ENCODE data around the gene TRAF3.

TRAF3 gene

DNA sequence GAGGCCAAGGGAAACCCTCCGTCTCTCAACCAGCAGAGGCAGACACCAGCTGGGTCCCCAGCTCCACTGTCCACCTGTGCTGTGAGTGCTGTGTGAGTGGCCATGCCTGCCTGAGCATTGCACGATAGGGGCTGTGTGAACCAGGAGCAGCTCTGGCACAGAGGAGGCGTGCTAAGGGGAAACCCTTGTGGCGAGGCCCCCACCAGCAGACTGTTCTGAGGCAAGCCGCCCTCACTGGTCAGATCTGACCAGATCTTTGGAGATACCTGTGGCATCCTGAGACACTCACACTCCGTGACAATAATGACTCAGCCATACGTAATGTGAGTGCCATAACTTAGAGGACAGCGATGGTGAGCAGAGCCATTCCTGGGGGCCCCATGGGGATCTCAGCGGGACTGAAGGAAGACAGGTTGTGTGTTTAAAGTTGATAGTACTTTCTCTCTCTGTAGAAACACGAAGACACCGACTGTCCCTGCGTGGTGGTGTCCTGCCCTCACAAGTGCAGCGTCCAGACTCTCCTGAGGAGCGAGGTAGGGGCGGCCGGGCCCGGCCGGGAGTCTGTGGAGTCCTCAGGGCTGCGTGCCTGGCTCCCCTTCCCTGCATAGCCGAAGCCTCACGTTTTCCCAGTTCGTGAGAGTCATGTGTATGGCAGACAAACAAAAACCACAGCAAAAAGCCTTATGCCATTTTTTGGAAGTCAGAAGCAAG, 108.6 kb downstream of the TRAF3 start:
- TF ChIP-seq TAF1 (IDR thresholded peaks at IDR 0.05; ENCODE audit: borderline replicate concordance, insufficient read depth, low read length) (no peak), SIN3A (IDR thresholded peaks at IDR 0.05; ENCODE audit: borderline replicate concordance, insufficient read depth, low read length) (no peak), FOXP2 (optimal IDR thresholded peaks at IDR 0.05; ENCODE audit: borderline replicate concordance, extremely low read depth, extremely low read length, insufficient read depth) (no peak), POLR2AphosphoS5 (IDR thresholded peaks at IDR 0.05; ENCODE audit: low read depth, low read length) (no peak)
- TF ChIP-seq, protein P1, sequence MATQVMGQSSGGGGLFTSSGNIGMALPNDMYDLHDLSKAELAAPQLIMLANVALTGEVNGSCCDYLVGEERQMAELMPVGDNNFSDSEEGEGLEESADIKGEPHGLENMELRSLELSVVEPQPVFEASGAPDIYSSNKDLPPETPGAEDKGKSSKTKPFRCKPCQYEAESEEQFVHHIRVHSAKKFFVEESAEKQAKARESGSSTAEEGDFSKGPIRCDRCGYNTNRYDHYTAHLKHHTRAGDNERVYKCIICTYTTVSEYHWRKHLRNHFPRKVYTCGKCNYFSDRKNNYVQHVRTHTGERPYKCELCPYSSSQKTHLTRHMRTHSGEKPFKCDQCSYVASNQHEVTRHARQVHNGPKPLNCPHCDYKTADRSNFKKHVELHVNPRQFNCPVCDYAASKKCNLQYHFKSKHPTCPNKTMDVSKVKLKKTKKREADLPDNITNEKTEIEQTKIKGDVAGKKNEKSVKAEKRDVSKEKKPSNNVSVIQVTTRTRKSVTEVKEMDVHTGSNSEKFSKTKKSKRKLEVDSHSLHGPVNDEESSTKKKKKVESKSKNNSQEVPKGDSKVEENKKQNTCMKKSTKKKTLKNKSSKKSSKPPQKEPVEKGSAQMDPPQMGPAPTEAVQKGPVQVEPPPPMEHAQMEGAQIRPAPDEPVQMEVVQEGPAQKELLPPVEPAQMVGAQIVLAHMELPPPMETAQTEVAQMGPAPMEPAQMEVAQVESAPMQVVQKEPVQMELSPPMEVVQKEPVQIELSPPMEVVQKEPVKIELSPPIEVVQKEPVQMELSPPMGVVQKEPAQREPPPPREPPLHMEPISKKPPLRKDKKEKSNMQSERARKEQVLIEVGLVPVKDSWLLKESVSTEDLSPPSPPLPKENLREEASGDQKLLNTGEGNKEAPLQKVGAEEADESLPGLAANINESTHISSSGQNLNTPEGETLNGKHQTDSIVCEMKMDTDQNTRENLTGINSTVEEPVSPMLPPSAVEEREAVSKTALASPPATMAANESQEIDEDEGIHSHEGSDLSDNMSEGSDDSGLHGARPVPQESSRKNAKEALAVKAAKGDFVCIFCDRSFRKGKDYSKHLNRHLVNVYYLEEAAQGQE (IDR thresholded peaks at IDR 0.05; ENCODE audit: insufficient read depth in 1 of 2, low read depth in 2 of 2, low read length in 2 of 2) = no peak

- TF ChIP-seq, protein P1 (IDR thresholded peaks at IDR 0.05; ENCODE audit: insufficient read depth in 1 of 2, low read depth in 2 of 2, low read length in 2 of 2) = no peak
- TF ChIP-seq TAF1 (IDR thresholded peaks at IDR 0.05; ENCODE audit: borderline replicate concordance, insufficient read depth, low read length) = no peak
- TF ChIP-seq FOXP2 (optimal IDR thresholded peaks at IDR 0.05; ENCODE audit: borderline replicate concordance, extremely low read depth, extremely low read length, insufficient read depth) = no peak
- TF ChIP-seq SIN3A (IDR thresholded peaks at IDR 0.05; ENCODE audit: borderline replicate concordance, insufficient read depth, low read length) = no peak
- TF ChIP-seq POLR2AphosphoS5 (IDR thresholded peaks at IDR 0.05; ENCODE audit: low read depth, low read length) = no peak
Observed at GRCh38 chr14:102888748-102889147, 111.5 kb downstream of the TRAF3 start.

DNA sequence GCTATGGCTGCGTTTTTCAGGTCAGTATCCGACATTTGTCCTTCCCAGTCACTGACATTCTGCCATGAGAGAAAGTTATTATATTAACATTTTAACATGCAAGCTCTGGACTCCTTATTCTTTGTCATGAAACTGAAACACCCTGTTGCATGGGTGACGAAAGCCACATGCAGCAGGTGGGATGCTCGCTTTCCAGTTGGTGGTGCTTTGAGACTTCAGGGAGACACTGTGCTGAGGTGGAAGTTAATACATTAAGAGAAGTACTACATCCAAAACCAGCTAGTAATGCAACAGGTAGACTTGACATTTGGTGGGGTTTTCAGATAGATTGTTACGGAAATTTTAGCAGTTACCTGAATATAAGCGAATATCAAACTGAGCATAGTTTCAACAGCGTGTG, 112.4 kb downstream of the TRAF3 start:
- TF ChIP-seq, protein P1 (IDR thresholded peaks at IDR 0.05; ENCODE audit: insufficient read depth in 1 of 2, low read depth in 2 of 2, low read length in 2 of 2) = no peak
- no peak for TF ChIP-seq TAF1 (IDR thresholded peaks at IDR 0.05; ENCODE audit: borderline replicate concordance, insufficient read depth, low read length)
- no peak for TF ChIP-seq SIN3A (IDR thresholded peaks at IDR 0.05; ENCODE audit: borderline replicate concordance, insufficient read depth, low read length)
- TF ChIP-seq POLR2AphosphoS5 (IDR thresholded peaks at IDR 0.05; ENCODE audit: low read depth, low read length) = no peak
- no peak for TF ChIP-seq FOXP2 (optimal IDR thresholded peaks at IDR 0.05; ENCODE audit: borderline replicate concordance, extremely low read depth, extremely low read length, insufficient read depth)

DNA sequence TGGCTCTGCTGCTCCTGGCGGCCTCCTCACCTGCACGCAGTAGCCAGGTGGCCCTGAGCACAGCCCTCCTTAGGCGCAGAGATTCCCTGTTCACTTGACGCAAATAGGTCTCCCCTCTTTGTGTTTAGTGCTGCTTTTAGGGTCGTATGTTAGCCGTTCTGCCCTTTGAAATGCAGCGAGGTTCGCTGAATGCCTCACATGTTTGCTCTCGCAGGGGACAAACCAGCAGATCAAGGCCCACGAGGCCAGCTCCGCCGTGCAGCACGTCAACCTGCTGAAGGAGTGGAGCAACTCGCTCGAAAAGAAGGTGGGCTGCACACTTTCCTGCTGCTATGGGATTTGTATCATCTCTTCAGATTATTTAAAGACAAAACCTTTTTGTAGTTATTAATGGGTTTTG, 113.9 kb downstream of the TRAF3 start:
- TF ChIP-seq POLR2AphosphoS5 (IDR thresholded peaks at IDR 0.05; ENCODE audit: low read depth, low read length) (no peak), TAF1 (IDR thresholded peaks at IDR 0.05; ENCODE audit: borderline replicate concordance, insufficient read depth, low read length) (no peak), FOXP2 (optimal IDR thresholded peaks at IDR 0.05; ENCODE audit: borderline replicate concordance, extremely low read depth, extremely low read length, insufficient read depth) (no peak), SIN3A (IDR thresholded peaks at IDR 0.05; ENCODE audit: borderline replicate concordance, insufficient read depth, low read length) (no peak)
- TF ChIP-seq, protein P1 (IDR thresholded peaks at IDR 0.05; ENCODE audit: insufficient read depth in 1 of 2, low read depth in 2 of 2, low read length in 2 of 2) = no peak
